Transverse colon (tissue), 4 donors: ENCODE results near the gene PLAGL1. TPM values are rescaled to one million over a fixed set of nuclear protein-coding genes. Genes with fewer than 3 reads are reported as not detected.
A peak's percentile ranks its signal among the peaks of the same experiment; 100 is the strongest.

Experiments used
- DNase-seq: peaks from one replicate; pipeline ENCODE4 v3.0.0-alpha.2; 2019
- H3K27ac ChIP-seq, 4 donors: fragments of 200-600 bp; sonication (generic); 2 replicates each; pipeline ENCODE4 v1.5.1; 2016 to 2018; ENCODE audit warnings: inconsistent platforms in 4 of 4
- H3K27me3 ChIP-seq: fragments of 200-600 bp; sonication (generic); 2 replicates; pipeline ENCODE4 v1.5.1; 2017; ENCODE audit warnings: inconsistent platforms
- H3K36me3 ChIP-seq, 4 donors: fragments of 200-600 bp; sonication (generic); 2 replicates each; pipeline ENCODE4 v1.5.1; 2017 to 2019; ENCODE audit warnings: inconsistent platforms in 4 of 4
- H3K4me1 ChIP-seq, 4 donors: fragments of 200-600 bp; sonication (generic); 2 replicates each; pipeline ENCODE4 v1.5.1; 2017 to 2020; ENCODE audit warnings: inconsistent platforms in 4 of 4
- H3K4me3 ChIP-seq, 4 donors: fragments of 200-600 bp; sonication (generic); 1 replicate in 1 of 4; 2 replicates in 3 of 4; pipeline versions ENCODE4 v1.5.1 to v1.6.1; 2017 to 2019; ENCODE audit warnings: inconsistent platforms in 4 of 4
- H3K9me3 ChIP-seq, 2 donors: fragments of 200-600 bp; sonication (generic); 2 replicates each; pipeline ENCODE4 v1.5.1; 2017 to 2019; ENCODE audit warnings: inconsistent platforms in 2 of 2
- CTCF ChIP-seq, 5 experiments: fragments of 200-600 bp in 3 of 5; fragments of 450-650 bp in 2 of 5; sonication (generic) in 3 of 5; IDR thresholded peaks; 1 replicate in 2 of 5; 2 replicates in 3 of 5; pipeline ENCODE4 v1.5.1; 2016 to 2017; ENCODE audit warnings: antibody characterized with exemption in 5 of 5, inconsistent platforms in 3 of 5, mild to moderate bottlenecking in 2 of 5, moderate library complexity in 1 of 5
- EP300 ChIP-seq: sonication (generic); formaldehyde crosslinking; IDR thresholded peaks from one replicate; pipeline ENCODE4 v1.6.1; 2017; ENCODE audit warnings: antibody characterized with exemption, low read depth
- POLR2A ChIP-seq: fragments of 450-650 bp; IDR thresholded peaks from one replicate; pipeline ENCODE4 v1.6.1; 2016; ENCODE audit warnings: antibody characterized with exemption, mild to moderate bottlenecking, moderate library complexity
- POLR2AphosphoS5 ChIP-seq, 3 donors: sonication (generic); formaldehyde crosslinking; IDR thresholded peaks; one replicate each; pipeline ENCODE4 v1.6.1; 2016; ENCODE audit warnings: antibody characterized with exemption in 3 of 3
- WGBS, 2 donors: methylation state at CpG; one replicate each; pipeline ENCODE4 v1.1.5; 2018; ENCODE audit warnings: low coverage in 1 of 2; 5-methylcytosine and 5-hydroxymethylcytosine counted together
- in situ Hi-C, 4 donors: fragments of 200-750 bp; cut with MboI; loops; one replicate each; pipeline versions ENCODE4 v1.15.0 to v1.15.1; 2017; ENCODE audit warnings: low sequenced_read_pairs in 3 of 4, low pct_ligation_motif_present in 1 of 4, low pct_unique_long_range_greater_than_20kb in 1 of 4
- intact Hi-C: fragments of 100-400 bp; cut with DNase I; formaldehyde crosslinking; loops from one replicate; pipeline ENCODE4 v1.15.1; 2023; ENCODE audit warnings: low total_unique reads
- total RNA-seq, 4 donors: library from RNA; depleted of rRNA; stranded (reverse); fragments of >200 nt; gene quantifications; one replicate each; pipeline ENCODE4 v1.1.0, GENCODE V29; 2016

Gene PLAGL1
- total RNA-seq, 4 donors from 2014 or later, result 45.3 to 133 (median 50.4) TPM

- no peak for DNase-seq
- H3K9me3 ChIP-seq, result peaks cover 5 to 6% of the 10 kb centered on the region in 2 donors
- H3K36me3 ChIP-seq, result no peaks in the 10 kb centered on the region
- WGBS, 2 donors, result 80% methylated on average over 1 of the region's 1 CpG; no CpG with 5 or more reads in 1 of the 2 donors
- no peak overlapping the region for H3K27ac ChIP-seq
- intact Hi-C loops, result no loop called here
- TF ChIP-seq POLR2A, result no peak
- no peak for TF ChIP-seq CTCF (IDR thresholded peaks at IDR 0.05)
- TF ChIP-seq EP300, result no peak
- no peak for TF ChIP-seq POLR2AphosphoS5 (IDR thresholded peaks at IDR 0.05)
- in situ Hi-C loops, result no loop called here
- no peak overlapping the region for H3K4me3 ChIP-seq
- H3K27me3 ChIP-seq, result no peaks in the 10 kb centered on the region
- H3K4me1 ChIP-seq, result no peaks in the 10 kb centered on the region
Measured at GRCh38 chr6:143912671-143913070, 95.4 kb downstream of the PLAGL1 start.

DNA sequence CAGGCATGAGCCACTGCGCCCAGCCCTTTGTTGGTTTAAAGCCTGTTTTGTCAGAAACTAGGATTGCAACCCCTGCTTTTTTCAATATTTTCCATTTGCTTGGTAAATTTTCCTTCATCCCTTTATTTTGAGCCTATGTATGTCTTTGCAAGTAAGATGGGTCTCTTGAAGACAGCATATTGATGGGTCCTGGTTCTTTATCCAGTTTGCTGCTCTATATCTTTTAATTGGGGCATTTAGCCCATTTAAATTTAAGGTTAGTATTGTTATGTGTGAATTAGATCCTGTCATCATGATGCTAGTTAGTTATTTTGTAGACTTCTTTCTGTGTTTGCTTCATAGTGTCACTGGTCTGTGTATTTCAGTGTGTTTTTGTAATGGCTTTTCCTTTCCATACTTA lies 97.0 kb downstream of the PLAGL1 start:
- WGBS, 2 donors, result 100% methylated on average over 1 of the region's 1 CpG
- intact Hi-C loops, result no loop called here
- in situ Hi-C loops, result no loop called here

DNA sequence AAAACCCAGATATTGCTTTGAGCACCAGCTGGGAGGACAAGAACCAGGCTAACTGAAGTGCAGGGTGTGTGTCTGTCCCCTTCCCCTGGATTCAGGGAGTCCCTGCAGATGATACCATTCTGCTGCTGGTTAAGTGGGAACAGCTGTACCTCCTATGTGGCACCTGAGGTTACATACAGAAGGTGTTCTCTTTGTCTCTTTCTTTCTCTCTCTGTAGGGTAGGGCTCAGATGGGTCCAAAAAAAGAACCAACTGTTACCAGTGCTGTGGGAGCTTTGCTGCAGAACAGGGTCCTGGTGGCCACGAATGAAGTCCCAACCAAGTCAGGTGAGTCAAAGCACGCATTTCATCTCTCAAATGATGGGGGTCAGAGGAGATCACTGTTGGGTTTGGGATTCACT lies 105.2 kb downstream of the PLAGL1 start:
- intact Hi-C loops (no loop called here), in situ Hi-C loops (no loop called here)
- H3K4me3 ChIP-seq, result no peak overlapping the region
- H3K36me3 ChIP-seq, result no peaks in the 10 kb centered on the region
- peaks cover 4 to 15% (median 6%) of the 10 kb centered on the region in 4 donors for H3K4me1 ChIP-seq
- H3K27ac ChIP-seq, result peak overlapping the region in 2 of 4 donors; percentile 39 to 50
- no peaks in the 10 kb centered on the region for H3K27me3 ChIP-seq
- TF ChIP-seq EP300, result no peak
- TF ChIP-seq POLR2A, result no peak
- no peak for TF ChIP-seq CTCF (IDR thresholded peaks at IDR 0.05)
- TF ChIP-seq POLR2AphosphoS5 (IDR thresholded peaks at IDR 0.05), result no peak
- H3K9me3 ChIP-seq, result no peaks in the 10 kb centered on the region
- no peak for DNase-seq
- 85 to 90% methylated on average over 2 of the region's 2 CpGs for WGBS, 2 donors

More for the DNA sequence above, 97.0 kb downstream of the PLAGL1 start:
- TF ChIP-seq CTCF (IDR thresholded peaks at IDR 0.05) (no peak), POLR2A (no peak), POLR2AphosphoS5 (IDR thresholded peaks at IDR 0.05) (no peak), EP300 (no peak)
- no peaks in the 10 kb centered on the region for H3K36me3 ChIP-seq
- no peak for DNase-seq
- H3K27me3 ChIP-seq, result no peaks in the 10 kb centered on the region
- H3K4me3 ChIP-seq, result no peak overlapping the region
- H3K9me3 ChIP-seq, result peaks cover 5 to 6% of the 10 kb centered on the region in 2 donors
- H3K4me1 ChIP-seq, result no peaks in the 10 kb centered on the region
- no peak overlapping the region for H3K27ac ChIP-seq

GRCh38 chr6:143901885-143902750 lies 105.9 kb downstream of the PLAGL1 start:
- Histone ChIP-seq H3K36me3 (no peaks in the 10 kb centered on the region), H3K4me1 (peaks cover 4 to 15% (median 6%) of the 10 kb centered on the region in 4 donors), H3K9me3 (no peaks in the 10 kb centered on the region), H3K27ac (peak overlapping the region; percentile 18 to 50 (median 36)), H3K4me3 (no peak overlapping the region), H3K27me3 (no peaks in the 10 kb centered on the region)
- 35 to 46% methylated on average over 5 to 6 of the region's 6 CpGs for WGBS, 2 donors
- TF ChIP-seq POLR2AphosphoS5 (IDR thresholded peaks at IDR 0.05), result peak in 1 of 3 donors; percentile 44
- no peak for TF ChIP-seq CTCF (IDR thresholded peaks at IDR 0.05)
- DNase-seq, result peak; percentile 16
- intact Hi-C loops (no loop called here), in situ Hi-C loops (no loop called here)
